ENCODE measurements around the gene CHN2.

GRCh38 chr7:29396563-29396962 lies 202.0 kb downstream of the CHN2 start:
- TF ChIP-seq POLR2AphosphoS5 (IDR thresholded peaks at IDR 0.05; ENCODE audit: low read depth, low read length) (no peak), REST (IDR thresholded peaks at IDR 0.05; ENCODE audit: insufficient read depth in 1 of 2, low read depth in 2 of 2, low read length in 2 of 2) (no peak), SIN3A (IDR thresholded peaks at IDR 0.05; ENCODE audit: borderline replicate concordance, insufficient read depth, low read length) (no peak)

All from PFSK-1 (cell line).